Measurements from ENCODE around the gene HNRNPL. TPM values are rescaled to one million over a fixed set of nuclear protein-coding genes. Genes with fewer than 3 reads are reported as not detected.

The HNRNPL gene
- total RNA-seq, 1 experiment from 2014 or later: 281 TPM

DNA sequence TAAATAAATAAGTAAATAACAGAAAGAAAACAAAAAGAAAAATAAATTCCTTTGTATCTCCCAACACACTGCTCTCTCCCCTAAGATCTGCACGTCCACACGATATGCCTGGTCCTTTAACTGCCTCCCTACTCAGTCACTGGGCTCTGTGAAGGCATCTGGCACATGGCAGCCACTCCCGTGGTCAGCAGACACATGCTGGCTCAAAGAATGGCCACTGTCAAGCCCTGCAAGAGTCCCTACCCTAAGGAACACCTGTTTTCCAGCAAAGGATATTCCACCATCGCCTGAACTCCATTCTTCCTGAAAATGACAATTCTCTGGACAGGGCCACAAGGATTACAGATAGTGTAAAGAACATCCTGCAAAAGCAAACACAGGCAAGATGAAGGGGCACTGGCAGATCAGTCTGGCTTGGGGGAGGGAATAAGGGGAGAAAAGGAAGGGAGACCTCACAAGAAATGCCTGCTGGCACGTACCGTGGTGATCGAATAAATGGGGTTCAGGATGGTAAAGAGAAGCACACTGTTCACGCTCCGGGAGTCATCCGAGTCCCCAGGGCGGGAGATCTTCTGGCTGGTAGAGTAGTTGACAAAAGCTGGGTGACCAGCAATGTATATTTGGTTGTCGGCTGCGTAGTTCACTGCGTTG lies 4.3 kb downstream of the HNRNPL start:
- DNase-seq (ENCODE audit: low spot score): no peak

DNA sequence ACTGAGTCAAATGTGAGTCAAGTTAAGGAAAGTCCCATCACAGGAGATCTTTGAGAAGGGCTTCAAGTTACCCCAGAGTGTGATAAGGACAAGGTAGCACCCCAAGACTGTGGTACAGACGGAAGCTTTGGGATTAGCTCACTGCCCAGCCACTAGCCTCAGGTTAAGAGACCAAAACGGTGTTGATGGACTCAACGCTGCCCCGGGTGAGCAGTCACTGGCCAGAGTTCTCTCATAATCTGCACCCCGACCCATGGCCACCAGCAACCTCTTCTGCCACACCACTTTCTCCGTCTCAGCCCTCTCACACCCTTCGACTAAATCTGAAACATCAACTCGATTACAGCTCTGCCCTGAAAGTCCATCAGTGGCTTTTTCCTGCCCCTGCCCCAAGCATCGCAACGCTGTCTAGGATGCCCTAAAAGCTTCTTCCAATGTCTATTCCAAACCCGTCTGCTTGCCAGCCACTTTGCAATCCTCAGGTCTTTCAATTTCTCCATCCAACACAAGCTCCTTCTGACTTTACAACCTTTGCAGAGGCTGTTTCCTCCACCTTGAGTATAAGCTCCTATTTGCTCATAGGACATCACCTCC lies 5.6 kb downstream of the HNRNPL start:
- DNase-seq (ENCODE audit: low spot score): no peak

DNA sequence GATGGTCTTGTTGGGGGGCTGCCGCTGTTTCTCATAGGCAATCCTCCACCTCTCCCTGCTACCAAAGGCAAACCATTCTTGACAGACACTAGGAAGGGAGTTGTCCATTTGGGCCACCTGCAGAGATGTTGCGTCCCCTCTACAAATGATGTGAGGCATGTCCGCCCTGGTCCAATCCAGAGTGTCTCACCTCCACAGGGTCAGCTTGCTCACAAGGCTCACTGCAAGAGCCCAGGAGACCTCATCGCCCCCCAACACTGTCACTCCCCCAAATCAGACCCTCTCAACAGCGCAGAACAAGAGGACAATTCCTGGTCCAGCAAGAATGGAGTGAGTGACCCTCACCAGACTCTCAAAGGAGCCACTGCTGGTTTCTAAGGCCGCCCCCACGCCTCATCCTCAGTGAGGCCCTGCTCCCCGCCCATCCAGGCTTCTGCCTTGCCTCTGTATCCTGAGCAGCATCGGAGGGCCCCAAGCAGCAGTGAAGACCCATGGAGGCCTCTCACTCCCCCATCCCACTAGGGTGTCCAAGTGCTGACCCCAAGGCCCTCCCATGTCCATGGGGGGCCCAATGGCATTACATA lies 6.5 kb downstream of the HNRNPL start:
- DNase-seq (ENCODE audit: low spot score): no peak

- DNase-seq (ENCODE audit: low spot score): no peak
Measured at GRCh38 chr19:38842439-38843174, 7.2 kb downstream of the HNRNPL start.

- no peak for DNase-seq (ENCODE audit: low spot score)
Measured at GRCh38 chr19:38841787-38842438, 7.9 kb downstream of the HNRNPL start.

DNA sequence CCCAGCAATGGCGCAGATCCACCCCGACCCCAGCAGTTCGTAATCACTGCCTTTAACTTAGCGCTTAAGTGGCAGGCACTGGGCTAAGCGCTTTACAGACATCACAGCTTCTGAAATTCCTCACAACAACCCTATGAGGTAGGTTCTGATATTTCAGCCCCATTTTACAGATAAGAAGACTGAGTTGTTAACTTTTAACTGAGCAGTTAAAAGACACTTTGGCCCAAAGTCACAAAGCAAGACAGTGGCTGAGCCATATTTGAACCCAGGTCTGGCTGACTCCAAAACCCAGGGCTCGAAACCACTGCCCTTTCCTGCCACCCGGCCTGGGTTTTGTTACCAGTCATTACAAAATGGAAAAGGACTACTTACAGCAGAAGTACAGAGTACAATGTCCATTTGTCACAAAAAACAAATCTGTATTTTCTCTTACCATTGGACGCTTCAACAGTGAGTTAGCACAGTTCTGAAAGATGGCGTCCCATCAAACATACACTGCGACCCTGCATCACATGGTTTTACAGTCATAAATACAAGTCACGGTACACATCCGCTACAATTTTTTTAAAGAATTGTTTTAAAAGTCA lies 8.5 kb downstream of the HNRNPL start:
- DNase-seq (ENCODE audit: low spot score): no peak

DNA sequence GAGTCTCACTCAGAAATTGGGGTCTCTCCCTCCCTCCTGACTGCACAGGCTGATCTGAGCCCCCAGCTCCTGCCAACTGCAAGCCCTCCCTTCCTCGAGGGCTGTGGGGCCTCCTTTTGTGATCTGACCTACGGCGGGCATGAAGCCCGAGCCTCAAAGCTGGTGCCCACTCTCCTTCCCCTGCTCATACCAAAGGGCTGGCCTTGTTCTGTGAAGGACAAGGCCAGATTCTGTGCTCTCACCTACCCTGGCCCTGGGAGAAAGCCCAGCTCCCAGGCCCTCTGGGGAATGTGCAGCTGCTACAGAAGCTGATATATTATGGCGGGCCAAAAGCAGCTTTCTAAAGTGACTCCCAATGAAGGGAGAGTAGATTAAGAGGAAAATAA lies 9.2 kb downstream of the HNRNPL start:
- DNase-seq (ENCODE audit: low spot score): no peak

GRCh38 chr19:38839816-38840582 lies 9.8 kb downstream of the HNRNPL start:
- DNase-seq (ENCODE audit: low spot score): no peak

DNA sequence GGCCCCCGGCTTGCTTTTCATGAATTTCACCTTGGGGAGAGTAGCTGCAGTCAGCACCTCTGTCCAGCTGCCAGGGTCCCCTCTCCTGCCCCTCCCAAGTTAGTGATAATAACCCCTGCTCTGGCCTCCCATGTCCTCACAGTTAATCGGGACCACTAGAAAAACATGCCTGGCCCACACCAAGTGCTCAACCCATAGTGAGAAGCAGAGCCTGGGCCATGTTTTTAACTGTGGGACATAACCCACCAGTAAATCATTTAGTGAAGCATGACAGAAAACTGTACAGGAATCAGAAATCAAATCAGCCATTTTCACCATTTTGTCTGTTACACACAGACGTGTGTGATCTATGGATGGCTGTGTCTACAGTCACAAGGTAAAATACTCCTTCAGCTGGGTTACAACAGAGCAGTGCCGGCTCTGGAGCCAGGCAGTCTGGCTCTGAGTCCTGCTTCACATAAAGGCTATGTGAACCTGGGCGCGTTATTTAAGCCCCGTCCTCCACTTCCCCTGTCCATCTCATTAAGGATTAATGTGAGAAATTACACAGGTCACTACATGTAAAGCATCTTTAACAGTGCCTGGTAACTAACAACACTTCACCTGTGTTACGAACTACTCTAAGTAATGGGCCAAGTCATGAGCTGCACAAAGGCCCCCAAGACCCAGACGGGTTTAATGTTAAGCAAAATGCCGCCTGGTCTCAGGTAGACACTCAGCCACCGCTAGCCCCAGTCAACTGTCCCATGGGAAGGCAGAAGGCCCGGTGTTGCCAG lies 10.6 kb downstream of the HNRNPL start:
- no peak for DNase-seq (ENCODE audit: low spot score)

DNA sequence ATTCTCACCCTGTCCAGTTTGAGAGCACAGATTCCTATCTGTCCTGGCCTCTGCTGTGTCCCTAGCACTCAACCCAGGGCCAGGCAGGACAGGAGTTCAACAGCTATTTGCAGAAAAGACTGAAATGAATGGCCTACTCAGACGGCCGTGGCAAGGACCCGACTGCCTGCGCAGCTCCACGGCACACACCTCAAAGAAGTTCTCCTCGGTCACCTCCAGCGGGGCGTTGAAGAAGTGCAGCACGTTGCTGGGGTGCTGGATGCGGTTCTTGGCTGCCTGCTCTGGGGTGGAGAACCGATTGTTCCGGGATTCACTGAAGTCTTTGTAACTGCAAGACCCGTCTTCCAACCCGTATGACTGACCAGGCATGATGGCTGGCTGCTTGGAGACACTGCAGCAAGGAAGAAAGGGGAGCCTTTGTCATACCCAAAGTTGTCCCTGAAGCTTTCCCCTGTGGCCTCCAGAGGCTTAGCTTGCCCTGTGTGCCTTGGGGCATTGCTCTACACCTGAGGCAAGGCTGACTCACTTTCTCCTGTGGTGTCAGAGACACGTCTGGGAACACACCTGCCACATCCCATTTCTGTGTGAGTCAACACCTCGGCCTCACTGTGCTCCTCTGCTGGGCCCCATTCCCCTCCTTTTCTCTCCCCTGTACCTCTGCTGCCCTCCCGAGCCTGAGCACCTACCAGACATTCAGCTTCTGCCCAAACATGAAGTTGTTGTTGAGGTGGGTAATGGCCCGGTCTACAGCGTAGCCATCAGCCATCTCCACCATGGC lies 11.4 kb downstream of the HNRNPL start:
- no peak for DNase-seq (ENCODE audit: low spot score)

DNA sequence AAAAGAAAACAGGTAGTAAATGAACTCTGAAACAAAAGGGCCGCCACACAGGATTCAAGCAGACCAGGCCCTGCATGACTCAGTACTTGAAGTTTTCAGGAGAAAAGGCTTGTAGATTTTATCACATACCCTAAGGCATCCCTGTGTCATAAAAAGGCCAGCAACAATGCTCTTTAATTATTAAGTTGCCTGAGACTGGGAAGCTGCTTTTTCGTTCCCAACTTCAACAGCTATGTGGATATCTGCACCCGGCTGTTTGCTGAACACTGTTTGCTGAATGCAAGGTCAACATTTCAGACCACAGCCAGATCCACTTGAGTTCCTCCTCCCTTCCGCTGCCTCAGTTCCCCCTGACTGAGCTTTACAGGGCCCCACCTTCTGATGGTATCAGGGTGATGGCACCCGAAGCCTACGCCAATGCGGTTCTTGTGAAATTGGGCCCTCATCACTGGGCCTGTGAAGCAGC lies 12.1 kb downstream of the HNRNPL start:
- DNase-seq (ENCODE audit: low spot score): no peak

DNA sequence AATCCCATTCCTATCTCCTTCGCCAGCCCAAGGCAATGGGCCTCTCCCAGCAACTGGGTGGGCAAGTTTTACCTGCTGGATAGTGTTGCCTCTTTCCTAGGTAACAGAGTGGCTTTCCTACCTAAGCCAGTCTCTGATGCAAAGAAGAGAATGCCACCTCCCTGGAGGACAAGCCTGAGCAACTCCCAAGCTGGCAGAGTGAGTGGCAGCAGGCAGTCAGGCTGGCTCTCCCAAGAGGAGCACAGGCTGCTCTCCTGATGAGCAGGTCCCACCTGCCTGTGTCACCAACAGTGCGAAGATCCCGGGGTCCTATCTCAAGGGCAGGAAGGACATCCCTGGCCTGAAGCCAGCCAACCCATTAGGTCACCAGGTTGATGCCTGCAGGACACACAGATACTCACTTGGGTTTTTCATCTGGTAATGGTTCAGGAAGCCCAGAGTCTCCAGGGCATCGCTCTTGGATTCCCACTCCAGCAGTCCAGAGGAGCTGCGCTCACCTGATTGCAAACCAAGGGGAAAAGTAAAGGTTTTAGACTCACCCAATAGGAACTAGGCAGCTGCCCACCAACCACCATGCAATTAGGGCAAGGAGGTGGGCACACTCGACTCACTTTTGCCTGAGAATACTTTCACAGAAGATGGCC lies 12.7 kb downstream of the HNRNPL start:
- DNase-seq (ENCODE audit: low spot score): no peak

GRCh38 chr19:38836159-38836982 lies 13.4 kb downstream of the HNRNPL start:
- no peak for DNase-seq (ENCODE audit: low spot score)

GRCh38 chr19:38834590-38834989 lies 15.2 kb downstream of the HNRNPL start:
- DNase-seq (ENCODE audit: low spot score): no peak

GRCh38 chr19:38834104-38834490 lies 15.7 kb downstream of the HNRNPL start:
- DNase-seq (ENCODE audit: low spot score): no peak

- no peak for DNase-seq (ENCODE audit: low spot score)
Measured at GRCh38 chr19:38833092-38833425, 16.7 kb downstream of the HNRNPL start.

DNA sequence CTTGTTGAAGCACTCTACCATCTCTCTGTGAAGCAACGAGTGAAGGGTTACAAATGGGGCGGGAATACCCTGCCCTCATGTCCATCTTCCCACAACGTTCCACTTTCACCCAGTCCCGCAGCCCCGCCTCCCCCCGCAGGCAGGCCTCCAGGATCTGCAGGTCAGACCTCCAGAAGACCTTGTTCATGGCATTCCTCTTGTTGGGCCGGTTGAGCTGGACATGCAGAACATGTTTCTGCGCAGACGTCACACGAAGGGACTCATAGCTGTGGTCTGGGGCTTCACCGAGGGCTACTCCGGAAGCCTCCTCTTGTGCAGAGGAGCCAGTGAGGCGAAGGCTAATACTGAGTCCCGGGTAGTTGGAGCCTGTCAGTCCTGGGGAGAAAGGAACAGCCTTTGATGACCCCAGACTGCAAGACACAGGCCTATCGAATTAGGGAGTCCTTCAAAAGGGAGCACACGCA lies 18.6 kb downstream of the HNRNPL start:
- peak; percentile 86 for DNase-seq (ENCODE audit: low spot score)

All from H4 (cell line).